Gastroesophageal sphincter (tissue), 3 donors: ENCODE results near the gene NEK7.

ENCODE experiments used
- POLR2A ChIP-seq, 2 donors: fragments of 450-650 bp; IDR thresholded peaks; one replicate each; pipeline ENCODE4 v1.6.1; 2017; ENCODE audit warnings: antibody characterized with exemption in 2 of 2, mild to moderate bottlenecking in 2 of 2, moderate library complexity in 1 of 2
- TF ChIP-seq, protein P1 (sequence below), 4 experiments: fragments of 200-600 bp in 2 of 4; fragments of 450-650 bp in 2 of 4; sonication (generic) in 1 of 4; IDR thresholded peaks; one replicate each; pipeline ENCODE4 v1.5.1; 2017 to 2019; ENCODE audit warnings: antibody characterized with exemption in 4 of 4, mild to moderate bottlenecking in 2 of 4, moderate library complexity in 2 of 4

DNA sequence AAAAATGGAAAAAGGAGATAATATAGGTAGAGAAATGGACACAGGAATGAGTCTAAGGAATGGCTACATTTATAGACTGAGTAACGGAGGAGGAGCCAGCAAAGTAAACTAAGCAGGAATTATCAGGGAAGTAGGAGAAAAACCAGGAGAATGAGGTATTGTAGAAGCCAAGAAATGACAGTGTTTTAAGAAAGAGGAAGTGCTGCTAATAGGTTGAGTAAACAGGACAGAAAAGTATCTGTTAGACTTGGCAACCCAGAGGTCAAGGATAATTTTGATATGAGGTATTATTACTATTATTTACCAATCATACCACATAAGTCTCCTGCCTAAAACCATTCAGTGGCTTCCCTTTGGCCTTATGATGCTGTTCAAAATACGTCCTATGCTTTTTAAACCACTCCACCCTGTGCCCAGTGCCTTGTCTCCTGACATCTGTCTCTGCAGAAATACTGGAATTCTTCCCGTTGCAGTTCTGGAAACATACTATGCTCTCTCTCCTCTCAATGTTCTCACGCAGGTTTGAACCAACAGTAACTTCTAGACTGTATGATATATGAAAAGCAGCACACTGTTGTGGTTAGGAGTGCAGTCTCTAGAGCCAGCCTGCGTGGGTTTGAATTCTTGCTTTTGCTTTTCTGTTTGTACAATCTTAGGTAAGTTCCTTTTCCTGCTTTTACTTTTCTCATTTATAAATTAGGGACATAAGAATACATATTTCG is 24.6 kb upstream of the NEK7 start:
- TF ChIP-seq, protein P1, sequence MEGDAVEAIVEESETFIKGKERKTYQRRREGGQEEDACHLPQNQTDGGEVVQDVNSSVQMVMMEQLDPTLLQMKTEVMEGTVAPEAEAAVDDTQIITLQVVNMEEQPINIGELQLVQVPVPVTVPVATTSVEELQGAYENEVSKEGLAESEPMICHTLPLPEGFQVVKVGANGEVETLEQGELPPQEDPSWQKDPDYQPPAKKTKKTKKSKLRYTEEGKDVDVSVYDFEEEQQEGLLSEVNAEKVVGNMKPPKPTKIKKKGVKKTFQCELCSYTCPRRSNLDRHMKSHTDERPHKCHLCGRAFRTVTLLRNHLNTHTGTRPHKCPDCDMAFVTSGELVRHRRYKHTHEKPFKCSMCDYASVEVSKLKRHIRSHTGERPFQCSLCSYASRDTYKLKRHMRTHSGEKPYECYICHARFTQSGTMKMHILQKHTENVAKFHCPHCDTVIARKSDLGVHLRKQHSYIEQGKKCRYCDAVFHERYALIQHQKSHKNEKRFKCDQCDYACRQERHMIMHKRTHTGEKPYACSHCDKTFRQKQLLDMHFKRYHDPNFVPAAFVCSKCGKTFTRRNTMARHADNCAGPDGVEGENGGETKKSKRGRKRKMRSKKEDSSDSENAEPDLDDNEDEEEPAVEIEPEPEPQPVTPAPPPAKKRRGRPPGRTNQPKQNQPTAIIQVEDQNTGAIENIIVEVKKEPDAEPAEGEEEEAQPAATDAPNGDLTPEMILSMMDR (IDR thresholded peaks at IDR 0.05), result no peak
- TF ChIP-seq POLR2A (IDR thresholded peaks at IDR 0.05), result no peak
